ENCODE measurements around the gene UMAD1. TPM values are rescaled to one million over a fixed set of nuclear protein-coding genes. Genes with fewer than 3 reads are reported as not detected.

The UMAD1 gene
- total and polyA plus RNA-seq, 2 of the 4 experiments (the other 2 are of a cell fraction) = 5.2 to 8.4 TPM

DNA sequence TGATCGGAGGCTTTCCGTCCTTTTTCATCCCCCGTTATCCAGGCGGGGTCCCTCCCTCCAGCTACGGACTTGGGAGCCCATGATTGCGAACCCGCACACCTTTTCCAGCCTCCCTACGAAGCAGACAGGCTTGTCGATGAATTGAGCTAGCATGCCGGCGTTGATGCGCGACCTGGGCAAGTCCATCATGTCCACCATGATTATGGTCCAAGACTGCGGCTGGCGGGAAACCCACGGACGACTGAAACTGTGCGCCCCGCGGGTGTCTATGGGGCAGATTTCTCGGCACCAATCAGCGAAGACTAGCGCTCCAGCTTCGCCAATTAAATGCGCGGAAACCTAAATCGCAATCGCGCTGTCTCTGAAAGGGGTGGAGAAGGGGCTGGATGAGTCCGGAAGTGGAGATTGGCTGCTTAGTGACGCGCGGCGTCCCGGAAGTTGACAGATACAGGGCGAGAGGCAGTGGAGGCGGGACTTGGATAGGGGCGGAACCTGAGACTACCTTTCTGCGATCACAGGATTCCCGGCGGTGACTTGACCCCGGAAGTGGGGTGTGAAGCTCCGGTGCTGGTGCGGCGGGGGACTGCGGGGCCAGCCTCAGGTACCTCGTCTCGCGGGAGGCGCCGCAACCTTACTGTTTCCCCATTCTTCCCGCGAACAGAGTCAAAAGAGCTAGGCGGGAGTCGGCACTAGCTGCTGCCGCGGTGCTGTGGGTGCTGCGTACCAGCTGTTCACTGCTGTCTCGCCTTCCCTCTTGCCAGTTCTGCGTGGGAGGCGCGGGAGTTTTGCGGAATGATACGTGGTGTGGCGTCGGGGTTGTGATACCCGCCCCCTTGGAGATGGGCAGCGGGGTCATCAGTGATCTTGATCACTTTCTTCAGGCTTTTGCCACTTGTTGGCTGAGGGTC is at the start of gene UMAD1 (continued):
- peak; percentile 47; the same call in 1 of the 2 replicates for TF ChIP-seq MAFK (IDR thresholded peaks at IDR 0.05; ENCODE audit: low read depth, low read length)

DNA sequence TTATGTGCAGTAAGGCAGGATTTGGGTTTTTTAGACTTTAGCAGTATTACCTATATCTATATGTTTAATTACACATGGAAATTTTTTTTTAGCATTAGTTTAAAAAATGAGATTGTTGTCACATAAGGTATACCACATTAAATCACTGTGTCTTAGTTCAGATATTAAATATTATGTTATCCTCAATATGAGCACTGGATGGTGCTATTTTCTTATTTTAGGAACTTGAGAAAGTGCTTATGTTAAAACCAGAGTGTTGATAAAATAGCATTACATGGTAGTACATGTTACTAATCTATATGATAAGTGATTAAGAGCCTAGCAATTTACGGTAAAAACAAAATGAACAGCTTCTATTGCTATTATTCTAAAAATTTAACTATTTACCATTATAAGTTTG is 45.1 kb upstream of the UMAD1 start:
- no peak overlapping the region for H4K8ac ChIP-seq (ENCODE audit: low read depth in 2 of 2, low read length in 2 of 2)
- intact Hi-C loops (cut with micrococcal nuclease) (loop anchor here (1.0 to 10.0 kb wide), 4 partner anchors 167 to 699 kb away; no protein-coding TSS in a partner anchor), in situ Hi-C loops (cut with MboI; ENCODE audit: low sequenced_read_pairs) (no loop called here), dilution Hi-C loops (cut with HindIII; ENCODE audit: low sequenced_read_pairs, unreplicated experiment) (no loop called here)
- no peaks in the 10 kb centered on the region for H3K9me1 ChIP-seq (ENCODE audit: insufficient read depth, low read length)
- no peak overlapping the region for H2BK5ac ChIP-seq (ENCODE audit: low read depth, low read length, poor library complexity, severe bottlenecking)
- H2BK120ac ChIP-seq (ENCODE audit: low read depth, low read length) = no peak overlapping the region
- H3K9me3 ChIP-seq (ENCODE audit: control insufficient read depth, insufficient read depth, low read length) = no peaks in the 10 kb centered on the region
- H2AK5ac ChIP-seq (ENCODE audit: low read depth, low read length) = no peak overlapping the region
- no peak overlapping the region for H3K14ac ChIP-seq (replicated peaks; ENCODE audit: low read depth, low read length)
- H3K79me1 ChIP-seq (ENCODE audit: low read depth in 1 of 2, low read length in 2 of 2) = no peaks in the 10 kb centered on the region
- H2BK15ac ChIP-seq (ENCODE audit: low read depth, low read length) = no peak overlapping the region
- no peak overlapping the region for H2BK20ac ChIP-seq (ENCODE audit: low read depth, low read length)
- no peak overlapping the region for H3K27ac ChIP-seq (ENCODE audit: insufficient read depth, low read length)
- peak; percentile 33 for DNase-seq
- H3K36me3 ChIP-seq (ENCODE audit: control insufficient read depth, insufficient read depth, low read length) = peaks cover 8% of the 10 kb centered on the region; the same call in 1 of the 2 replicates
- H2AFZ ChIP-seq (replicated peaks; ENCODE audit: low read length, poor library complexity) = no peak overlapping the region
- H3K4me2 ChIP-seq (ENCODE audit: low read depth, low read length) = no peak overlapping the region
- WGBS, 2 experiments (ENCODE audit: extremely low coverage in 2 of 2, insufficient read length in 1 of 2) = no CpG with 5 or more reads among the region's 1 CpG
- no peaks in the 10 kb centered on the region for H3K27me3 ChIP-seq (ENCODE audit: control insufficient read depth, insufficient read depth, low read length)
- H4K91ac ChIP-seq (ENCODE audit: insufficient read depth, low read depth, low read length) = no peak overlapping the region
- TF ChIP-seq CHD1 (IDR thresholded peaks at IDR 0.05; ENCODE audit: low read depth, low read length) = no peak
- TF ChIP-seq FOS (IDR thresholded peaks at IDR 0.05; ENCODE audit: low read depth, low read length) = no peak
- TF ChIP-seq MAFK (IDR thresholded peaks at IDR 0.05; ENCODE audit: low read depth, low read length) = no peak
- peak; percentile 52; the same call in 1 of the 2 replicates for TF ChIP-seq SMC3 (IDR thresholded peaks at IDR 0.05; ENCODE audit: low read depth, low read length)
- TF ChIP-seq, protein P1, sequence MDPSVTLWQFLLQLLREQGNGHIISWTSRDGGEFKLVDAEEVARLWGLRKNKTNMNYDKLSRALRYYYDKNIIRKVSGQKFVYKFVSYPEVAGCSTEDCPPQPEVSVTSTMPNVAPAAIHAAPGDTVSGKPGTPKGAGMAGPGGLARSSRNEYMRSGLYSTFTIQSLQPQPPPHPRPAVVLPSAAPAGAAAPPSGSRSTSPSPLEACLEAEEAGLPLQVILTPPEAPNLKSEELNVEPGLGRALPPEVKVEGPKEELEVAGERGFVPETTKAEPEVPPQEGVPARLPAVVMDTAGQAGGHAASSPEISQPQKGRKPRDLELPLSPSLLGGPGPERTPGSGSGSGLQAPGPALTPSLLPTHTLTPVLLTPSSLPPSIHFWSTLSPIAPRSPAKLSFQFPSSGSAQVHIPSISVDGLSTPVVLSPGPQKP (IDR thresholded peaks at IDR 0.05; ENCODE audit: borderline replicate concordance, low read depth, low read length) = no peak
- no peak for TF ChIP-seq MXI1 (IDR thresholded peaks at IDR 0.05; ENCODE audit: borderline replicate concordance, low read depth, low read length)
- no peak for TF ChIP-seq RFX5 (IDR thresholded peaks at IDR 0.05; ENCODE audit: low read depth, low read length)
- TF ChIP-seq BHLHE40 (IDR thresholded peaks at IDR 0.05; ENCODE audit: low read depth, low read length) = no peak
- TF ChIP-seq, protein P2, sequence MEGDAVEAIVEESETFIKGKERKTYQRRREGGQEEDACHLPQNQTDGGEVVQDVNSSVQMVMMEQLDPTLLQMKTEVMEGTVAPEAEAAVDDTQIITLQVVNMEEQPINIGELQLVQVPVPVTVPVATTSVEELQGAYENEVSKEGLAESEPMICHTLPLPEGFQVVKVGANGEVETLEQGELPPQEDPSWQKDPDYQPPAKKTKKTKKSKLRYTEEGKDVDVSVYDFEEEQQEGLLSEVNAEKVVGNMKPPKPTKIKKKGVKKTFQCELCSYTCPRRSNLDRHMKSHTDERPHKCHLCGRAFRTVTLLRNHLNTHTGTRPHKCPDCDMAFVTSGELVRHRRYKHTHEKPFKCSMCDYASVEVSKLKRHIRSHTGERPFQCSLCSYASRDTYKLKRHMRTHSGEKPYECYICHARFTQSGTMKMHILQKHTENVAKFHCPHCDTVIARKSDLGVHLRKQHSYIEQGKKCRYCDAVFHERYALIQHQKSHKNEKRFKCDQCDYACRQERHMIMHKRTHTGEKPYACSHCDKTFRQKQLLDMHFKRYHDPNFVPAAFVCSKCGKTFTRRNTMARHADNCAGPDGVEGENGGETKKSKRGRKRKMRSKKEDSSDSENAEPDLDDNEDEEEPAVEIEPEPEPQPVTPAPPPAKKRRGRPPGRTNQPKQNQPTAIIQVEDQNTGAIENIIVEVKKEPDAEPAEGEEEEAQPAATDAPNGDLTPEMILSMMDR (conservative IDR thresholded peaks at IDR 0.05; ENCODE audit: low read depth, low read length) = peak; percentile 50
- TF ChIP-seq RAD21 (IDR thresholded peaks at IDR 0.05; ENCODE audit: low read length) = peak; percentile 58
- peak; percentile 65; the same call in 1 of the 2 replicates for ATAC-seq (ENCODE audit: low read depth)
- ChIA-PET POLR2A (ENCODE audit: unreplicated experiment) (no interaction called here), CTCF (interaction anchor here (0.9 to 1.3 kb wide), 4 partner anchors 9 to 170 kb away, joined by 3 to 4 read pairs (median 3); no protein-coding TSS in a partner anchor)
- no peak overlapping the region for H3K23ac ChIP-seq (ENCODE audit: low read depth, low read length)
- no peak overlapping the region for H3K9ac ChIP-seq (ENCODE audit: low read depth, low read length)
- H2AK9ac ChIP-seq (replicated peaks; ENCODE audit: low read depth, low read length, poor library complexity) = no peak overlapping the region
- no peaks in the 10 kb centered on the region for H4K20me1 ChIP-seq (ENCODE audit: insufficient read depth, low read length)
- H4K5ac ChIP-seq (ENCODE audit: low read depth, low read length) = no peak overlapping the region
- no peaks in the 10 kb centered on the region for H3K4me1 ChIP-seq (ENCODE audit: control insufficient read depth, insufficient read depth, low read length)
- no peak overlapping the region for H3K4ac ChIP-seq (ENCODE audit: low read depth, low read length)
- no TSS peak for BruUV-seq (replicated peaks)
- no peak overlapping the region for H3K56ac ChIP-seq (ENCODE audit: extremely low read depth, insufficient read depth, low read length)
- no peak overlapping the region for H3K18ac ChIP-seq (ENCODE audit: low read depth, low read length)
- no peak overlapping the region for H3K4me3 ChIP-seq (ENCODE audit: insufficient read depth, low read depth, low read length)
